Naive thymus-derived CD8-positive, alpha-beta T cell (primary cell): Measurements from ENCODE around the gene APELA. TPM values are rescaled to one million over a fixed set of nuclear protein-coding genes. Genes with fewer than 3 reads are reported as not detected.

Experiments
- ATAC-seq, 2 donors: fragments of 150-1000 bp; cut with Tn5 transposase in 1 of 2; sonication (Bioruptor Pico), chemical (Tn5 transposase) in 1 of 2; 1 replicate in 1 of 2; 2 replicates in 1 of 2; pipeline ENCODE4 v1.10.0; 2021; ENCODE audit warnings: mild to moderate bottlenecking in 2 of 2, moderate library complexity in 2 of 2
- POLR2A ChIA-PET: fragments of 350-600 bp; sonication (Branson Sonifier 250); formaldehyde crosslinking; loops from one replicate; lab custom pipeline; 2021; ENCODE audit warnings: antibody characterized with exemption; lab: Charles Lee
- DNase-seq, 10 donors: peaks; one replicate each; pipeline versions ENCODE4 v3.0.0 to v3.0.0-alpha.2; 2020 to 2022
- H3K27ac Mint-ChIP-seq, 10 donors: one replicate each; pipeline ENCODE4 v1.8.0; 2020 to 2022; ENCODE audit warnings: mild to moderate bottlenecking in 10 of 10, mixed read lengths in 10 of 10, moderate library complexity in 4 of 10, inconsistent platforms in 1 of 10
- H3K27me3 Mint-ChIP-seq, 5 donors: one replicate each; pipeline ENCODE4 v1.8.0; 2021 to 2022; ENCODE audit warnings: mixed read lengths in 5 of 5
- H3K36me3 Mint-ChIP-seq, 3 donors: one replicate each; pipeline ENCODE4 v1.8.0; 2020 to 2022; ENCODE audit warnings: mixed read lengths in 3 of 3, mild to moderate bottlenecking in 2 of 3, inconsistent platforms in 1 of 3
- H3K4me1 Mint-ChIP-seq, 4 donors: one replicate each; pipeline ENCODE4 v1.8.0; 2021 to 2022; ENCODE audit warnings: mixed read lengths in 4 of 4
- H3K4me3 Mint-ChIP-seq, 10 donors: one replicate each; pipeline ENCODE4 v1.8.0; 2020 to 2022; ENCODE audit warnings: mild to moderate bottlenecking in 10 of 10, mixed read lengths in 10 of 10, moderate library complexity in 6 of 10, inconsistent platforms in 1 of 10
- H3K9me3 Mint-ChIP-seq, 9 donors: one replicate each; pipeline ENCODE4 v1.8.0; 2020 to 2022; ENCODE audit warnings: mixed read lengths in 9 of 9, mild to moderate bottlenecking in 3 of 9, inconsistent platforms in 1 of 9, moderate library complexity in 1 of 9
- polyA plus RNA-seq, 3 donors: library from polyadenylated mRNA; unstranded; fragments of 300-500 nt; fragmentation: Illumina TruSeq; gene quantifications; one replicate each; pipeline ENCODE4 v1.2.3, GENCODE V29; 2021
- total RNA-seq, 8 experiments: library from RNA in 2 of 8; stranded (reverse) in 2 of 8; gene quantifications; one replicate each; pipeline ENCODE4 v1.2.3 and lab custom pipeline; 2021 to 2026

The APELA gene
- total RNA-seq (not detected), polyA plus RNA-seq (not detected), total RNA-seq (lab: John Stamatoyannopoulos, UW) (0 reads per million in 6 experiments)

GRCh38 chr4:164876700-164877324, at the start of gene APELA:
Gene APELA, plus strand, starts transcription at chr4:164877178. Its CDS starts 154 bp downstream, at chr4:164877332.
- no peak for DNase-seq
- ATAC-seq = no peak
- Mint-ChIP-seq H3K27me3 (peaks cover 2 to 12% (median 9%) of the 10 kb centered on the region in 5 donors), H3K4me3 (no peak within 1 kb of the TSS), H3K4me1 (peaks cover 0 to 2% (median 0%) of the 10 kb centered on the region in 4 donors), H3K36me3 (no peaks in the 10 kb centered on the region), H3K9me3 (peaks cover 0 to 4% (median 0%) of the 10 kb centered on the region in 9 donors), H3K27ac (no peak within 1 kb of the TSS)
- POLR2A ChIA-PET = no interaction called here

GRCh38 chr4:164828955-164829354, 48.0 kb upstream of the APELA start:
- DNase-seq = no peak
- Mint-ChIP-seq H3K4me3 (no peak overlapping the region), H3K36me3 (no peaks in the 10 kb centered on the region), H3K4me1 (peaks cover 0 to 2% (median 0%) of the 10 kb centered on the region in 4 donors), H3K27ac (no peak overlapping the region), H3K27me3 (peaks cover 1 to 10% (median 3%) of the 10 kb centered on the region in 5 donors), H3K9me3 (no peaks in the 10 kb centered on the region)
- POLR2A ChIA-PET = no interaction called here
- ATAC-seq = no peak

GRCh38 chr4:164846566-164846965, 30.4 kb upstream of the APELA start:
- Mint-ChIP-seq H3K9me3 (peaks cover 0 to 5% (median 0%) of the 10 kb centered on the region in 9 donors), H3K36me3 (no peaks in the 10 kb centered on the region), H3K27me3 (peaks cover 3 to 20% (median 6%) of the 10 kb centered on the region in 5 donors), H3K4me1 (no peaks in the 10 kb centered on the region), H3K27ac (no peak overlapping the region), H3K4me3 (no peak overlapping the region)
- POLR2A ChIA-PET = no interaction called here
- ATAC-seq (no peak), DNase-seq (no peak)

GRCh38 chr4:164847016-164847415, 30.0 kb upstream of the APELA start:
- no peak for DNase-seq
- POLR2A ChIA-PET = no interaction called here
- H3K9me3 Mint-ChIP-seq = peaks cover 0 to 9% (median 0%) of the 10 kb centered on the region in 9 donors
- H3K4me1 Mint-ChIP-seq = no peaks in the 10 kb centered on the region
- no peaks in the 10 kb centered on the region for H3K36me3 Mint-ChIP-seq
- no peak overlapping the region for H3K27ac Mint-ChIP-seq
- ATAC-seq = no peak
- peaks cover 3 to 20% (median 7%) of the 10 kb centered on the region in 5 donors for H3K27me3 Mint-ChIP-seq
- no peak overlapping the region for H3K4me3 Mint-ChIP-seq

- H3K9me3 Mint-ChIP-seq = peaks cover 0 to 18% (median 0%) of the 10 kb centered on the region in 9 donors
- DNase-seq (no peak), ATAC-seq (no peak)
- POLR2A ChIA-PET = no interaction called here
- no peak overlapping the region for H3K4me3 Mint-ChIP-seq
- no peak overlapping the region for H3K27ac Mint-ChIP-seq
- peaks cover 3 to 19% (median 8%) of the 10 kb centered on the region in 5 donors for H3K27me3 Mint-ChIP-seq
- no peaks in the 10 kb centered on the region for H3K4me1 Mint-ChIP-seq
- no peaks in the 10 kb centered on the region for H3K36me3 Mint-ChIP-seq
Observed at GRCh38 chr4:164847967-164848649, 28.9 kb upstream of the APELA start.

GRCh38 chr4:164856396-164856795, 20.6 kb upstream of the APELA start:
- POLR2A ChIA-PET = no interaction called here
- H3K27me3 Mint-ChIP-seq = peaks cover 4 to 7% (median 5%) of the 10 kb centered on the region in 5 donors
- H3K27ac Mint-ChIP-seq = no peak overlapping the region
- ATAC-seq (no peak), DNase-seq (no peak)
- H3K4me3 Mint-ChIP-seq = no peak overlapping the region
- no peaks in the 10 kb centered on the region for H3K4me1 Mint-ChIP-seq
- H3K36me3 Mint-ChIP-seq = no peaks in the 10 kb centered on the region
- peaks cover 0 to 15% (median 2%) of the 10 kb centered on the region in 9 donors for H3K9me3 Mint-ChIP-seq

- ATAC-seq = no peak
- Mint-ChIP-seq H3K27me3 (peaks cover 0 to 7% (median 3%) of the 10 kb centered on the region in 5 donors), H3K4me1 (no peaks in the 10 kb centered on the region), H3K9me3 (peaks cover 0 to 8% (median 0%) of the 10 kb centered on the region in 9 donors), H3K36me3 (no peaks in the 10 kb centered on the region), H3K27ac (no peak overlapping the region), H3K4me3 (no peak overlapping the region)
- DNase-seq = no peak
- POLR2A ChIA-PET = no interaction called here
Observed at GRCh38 chr4:164866817-164867490, 10.0 kb upstream of the APELA start.

GRCh38 chr4:164871673-164872072, 5.3 kb upstream of the APELA start:
- H3K27ac Mint-ChIP-seq = no peak overlapping the region
- H3K9me3 Mint-ChIP-seq = peaks cover 0 to 11% (median 0%) of the 10 kb centered on the region in 9 donors
- no peak overlapping the region for H3K4me3 Mint-ChIP-seq
- no peaks in the 10 kb centered on the region for H3K4me1 Mint-ChIP-seq
- no peak for ATAC-seq
- POLR2A ChIA-PET = no interaction called here
- DNase-seq = no peak
- H3K27me3 Mint-ChIP-seq = peaks cover 3 to 15% (median 4%) of the 10 kb centered on the region in 5 donors
- no peaks in the 10 kb centered on the region for H3K36me3 Mint-ChIP-seq

GRCh38 chr4:164872481-164872880, 4.5 kb upstream of the APELA start:
- H3K27me3 Mint-ChIP-seq = peaks cover 3 to 15% (median 11%) of the 10 kb centered on the region in 5 donors
- H3K4me1 Mint-ChIP-seq = peaks cover 0 to 2% (median 0%) of the 10 kb centered on the region in 4 donors

GRCh38 chr4:164874789-164875188, 2.2 kb upstream of the APELA start:
- no peak for ATAC-seq
- POLR2A ChIA-PET = no interaction called here
- Mint-ChIP-seq H3K4me3 (no peak overlapping the region), H3K27me3 (peaks cover 2 to 15% (median 9%) of the 10 kb centered on the region in 5 donors), H3K36me3 (no peaks in the 10 kb centered on the region), H3K9me3 (peaks cover 0 to 11% (median 0%) of the 10 kb centered on the region in 9 donors), H3K27ac (no peak overlapping the region), H3K4me1 (peaks cover 0 to 2% (median 0%) of the 10 kb centered on the region in 4 donors)
- no peak for DNase-seq

More at GRCh38 chr4:164872481-164872880, 4.5 kb upstream of the APELA start:
- no peaks in the 10 kb centered on the region for H3K36me3 Mint-ChIP-seq
- POLR2A ChIA-PET = no interaction called here
- DNase-seq = no peak
- no peak overlapping the region for H3K4me3 Mint-ChIP-seq
- H3K9me3 Mint-ChIP-seq = peaks cover 0 to 11% (median 0%) of the 10 kb centered on the region in 9 donors
- H3K27ac Mint-ChIP-seq = no peak overlapping the region
- no peak for ATAC-seq

- DNase-seq (no peak), ATAC-seq (no peak)
- Mint-ChIP-seq H3K9me3 (peaks cover 0 to 12% (median 4%) of the 10 kb centered on the region in 9 donors), H3K4me3 (no peak overlapping the region), H3K36me3 (peaks cover 0 to 6% (median 4%) of the 10 kb centered on the region in 3 donors), H3K4me1 (peaks cover 0 to 2% (median 0%) of the 10 kb centered on the region in 4 donors), H3K27me3 (peaks cover 6 to 33% (median 12%) of the 10 kb centered on the region in 5 donors), H3K27ac (no peak overlapping the region)
- POLR2A ChIA-PET = no interaction called here
Observed at GRCh38 chr4:164880489-164881262, 3.7 kb downstream of the APELA start.

- Mint-ChIP-seq H3K4me1 (no peaks in the 10 kb centered on the region), H3K27me3 (peaks cover 6 to 47% (median 17%) of the 10 kb centered on the region in 5 donors), H3K36me3 (peaks cover 0 to 2% (median 2%) of the 10 kb centered on the region in 3 donors), H3K4me3 (no peak overlapping the region), H3K27ac (no peak overlapping the region), H3K9me3 (peaks cover 0 to 6% (median under 1%) of the 10 kb centered on the region in 9 donors)
- no peak for ATAC-seq
- POLR2A ChIA-PET = no interaction called here
- no peak for DNase-seq
Observed at GRCh38 chr4:164888096-164888715, 11.2 kb downstream of the APELA start.
